Adipocyte (in vitro differentiated cells): Measurements from ENCODE around the gene TMC7.

Source experiments
- DNase-seq: peaks from one replicate; pipeline ENCODE4 v3.0.0-alpha.2; 2015; ENCODE audit warnings: low read depth
- H3K27me3 ChIP-seq: replicated peaks from 2 replicates; pipeline ENCODE4 v1.7.0; 2013; ENCODE audit warnings: mild to moderate bottlenecking, low read length, moderate library complexity; ENCODE audit not compliant: control insufficient read depth, insufficient read depth
- H3K36me3 ChIP-seq: 2 replicates; pipeline ENCODE4 v1.7.0; 2013; ENCODE audit warnings: low read length, mild to moderate bottlenecking, moderate library complexity; ENCODE audit not compliant: control insufficient read depth, insufficient read depth, severe bottlenecking
- H3K4me1 ChIP-seq: 2 replicates; pipeline ENCODE4 v1.7.0; 2013; ENCODE audit warnings: mild to moderate bottlenecking, low read length, moderate library complexity; ENCODE audit not compliant: control insufficient read depth, insufficient read depth
- H3K4me3 ChIP-seq: 2 replicates; pipeline ENCODE4 v1.7.0; 2013; ENCODE audit warnings: mild to moderate bottlenecking, low read length, moderate library complexity
- H3K9ac ChIP-seq: 2 replicates; pipeline ENCODE4 v1.7.0; 2013; ENCODE audit warnings: mild to moderate bottlenecking, low read length, moderate library complexity
- H3K9me3 ChIP-seq: 2 replicates; pipeline ENCODE4 v1.7.0; 2013; ENCODE audit warnings: mild to moderate bottlenecking, low read length, moderate library complexity; ENCODE audit not compliant: control insufficient read depth

Gene TMC7

GRCh38 chr16:18983565-18984434, at the start of gene TMC7:
Gene TMC7 (plus strand): TSS chr16:18983934. CDS start chr16:18984064, 130 bp downstream.
- H3K36me3 ChIP-seq = no peaks in the 10 kb centered on the region

DNA sequence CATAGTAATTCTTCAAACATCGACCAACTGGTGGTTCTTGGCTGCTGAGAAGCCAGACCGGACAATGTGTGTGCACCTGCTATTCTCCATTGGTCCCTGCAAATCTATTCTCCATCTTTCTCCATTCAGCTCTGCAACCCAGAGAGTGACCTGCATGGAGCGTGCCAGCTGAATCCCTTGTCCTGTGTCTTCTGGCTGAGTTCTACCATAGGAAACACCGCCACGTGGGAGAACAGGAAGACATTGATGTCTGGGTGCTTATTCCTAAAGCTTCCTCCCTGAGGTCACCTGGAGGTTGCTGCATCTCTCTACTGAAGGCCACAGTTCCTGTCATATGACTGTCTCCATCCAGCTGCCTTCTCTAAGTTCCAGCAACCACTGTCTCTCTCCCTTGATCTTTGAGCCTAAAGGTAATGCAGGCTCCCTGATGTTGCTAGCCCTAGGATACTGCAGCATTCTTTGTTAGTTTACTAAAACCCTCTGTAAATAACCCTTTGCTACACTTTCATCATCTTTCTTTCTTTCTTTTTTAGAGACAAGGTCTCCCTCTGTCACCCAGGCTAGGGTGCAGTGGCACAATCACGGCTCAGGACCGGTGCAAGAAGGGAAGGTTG, 46.9 kb upstream of the TMC7 start:
- Histone ChIP-seq H3K9me3 (no peaks in the 10 kb centered on the region), H3K27me3 (no peaks in the 10 kb centered on the region), H3K36me3 (no peaks in the 10 kb centered on the region), H3K9ac (no peak overlapping the region), H3K4me1 (peaks cover 18% of the 10 kb centered on the region), H3K4me3 (no peak overlapping the region)
- no peak for DNase-seq

More at GRCh38 chr16:18983565-18984434, at the start of gene TMC7:
- peaks cover 3% of the 10 kb centered on the region for H3K27me3 ChIP-seq
- H3K4me1 ChIP-seq = peaks cover 4% of the 10 kb centered on the region
- H3K9ac ChIP-seq = peak within 1 kb of the TSS; percentile 68
- peak; percentile 95 for DNase-seq
- H3K4me3 ChIP-seq = peak within 1 kb of the TSS; percentile 83
- no peaks in the 10 kb centered on the region for H3K9me3 ChIP-seq

DNA sequence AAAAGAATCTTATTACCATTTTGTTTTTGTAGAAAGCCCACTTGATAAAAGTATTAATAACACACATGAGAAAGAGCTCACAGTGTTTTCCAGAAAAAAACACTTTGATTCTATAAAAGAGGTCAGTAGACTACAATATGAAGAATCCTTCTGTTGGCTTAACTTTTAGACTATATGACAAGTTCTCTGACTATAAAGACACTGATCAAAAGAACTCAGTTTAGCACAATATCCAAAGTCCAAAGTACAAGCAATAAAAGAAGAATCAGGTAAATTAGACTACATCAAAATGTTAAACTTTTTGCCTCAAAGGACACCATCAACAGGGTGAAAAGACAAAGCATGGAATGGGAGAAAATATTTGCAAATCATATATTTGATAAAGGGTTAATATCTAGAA, 46.3 kb upstream of the TMC7 start:
- DNase-seq = no peak
- Histone ChIP-seq H3K27me3 (no peaks in the 10 kb centered on the region), H3K9ac (no peak overlapping the region), H3K4me1 (peaks cover 13% of the 10 kb centered on the region), H3K9me3 (no peaks in the 10 kb centered on the region), H3K36me3 (no peaks in the 10 kb centered on the region), H3K4me3 (no peak overlapping the region)

DNA sequence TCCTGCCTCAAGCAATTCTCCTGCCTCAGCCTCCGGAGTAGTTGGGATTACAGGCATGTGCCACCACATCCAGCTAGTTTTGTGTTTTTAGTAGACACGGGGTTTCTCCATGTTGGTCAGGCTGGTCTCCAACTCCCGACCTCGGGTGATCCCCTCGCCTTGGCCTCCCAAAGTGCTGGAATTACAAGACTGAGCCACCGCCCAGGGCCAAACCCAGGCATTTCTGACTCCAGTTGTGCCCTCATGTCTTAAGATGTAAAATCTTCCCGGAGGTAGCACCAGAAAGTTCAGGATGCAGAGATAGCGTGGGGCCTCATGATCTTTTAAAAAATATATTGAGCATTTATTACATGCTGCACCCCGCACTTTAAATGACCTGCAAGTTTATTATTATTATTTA, 44.7 kb upstream of the TMC7 start:
- no peak for DNase-seq
- H3K4me1 ChIP-seq = no peaks in the 10 kb centered on the region
- no peaks in the 10 kb centered on the region for H3K36me3 ChIP-seq
- no peak overlapping the region for H3K4me3 ChIP-seq
- H3K9ac ChIP-seq = no peak overlapping the region
- no peaks in the 10 kb centered on the region for H3K9me3 ChIP-seq
- H3K27me3 ChIP-seq = no peaks in the 10 kb centered on the region

DNA sequence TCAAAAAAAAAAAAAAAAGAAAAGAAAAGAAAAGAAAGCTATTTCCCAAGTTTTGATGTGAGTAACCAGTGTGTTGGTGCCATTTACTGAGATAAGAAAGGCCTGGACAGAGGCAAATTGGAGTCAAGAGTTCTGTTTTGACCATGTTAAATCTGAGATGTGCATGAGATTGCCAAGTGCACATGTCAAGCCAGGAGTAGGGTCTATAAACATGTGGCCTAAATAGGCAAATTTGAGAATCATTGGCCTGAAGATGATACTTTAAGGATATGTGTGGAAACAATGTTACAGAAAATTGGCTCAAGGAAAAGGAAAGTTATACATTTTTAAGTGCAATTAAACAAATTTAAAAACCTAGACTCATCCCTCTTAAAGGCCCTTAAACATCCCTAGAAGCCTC, 42.3 kb upstream of the TMC7 start:
- Histone ChIP-seq H3K36me3 (no peaks in the 10 kb centered on the region), H3K4me3 (no peak overlapping the region), H3K27me3 (no peaks in the 10 kb centered on the region), H3K9ac (no peak overlapping the region), H3K4me1 (no peaks in the 10 kb centered on the region), H3K9me3 (no peaks in the 10 kb centered on the region)
- no peak for DNase-seq

- H3K9ac ChIP-seq = no peak overlapping the region
- H3K9me3 ChIP-seq = no peaks in the 10 kb centered on the region
- H3K36me3 ChIP-seq = no peaks in the 10 kb centered on the region
- no peaks in the 10 kb centered on the region for H3K4me1 ChIP-seq
- H3K4me3 ChIP-seq = no peak overlapping the region
- no peaks in the 10 kb centered on the region for H3K27me3 ChIP-seq
- DNase-seq = peak; percentile 28
These were observed 41.7 kb upstream of the TMC7 start for GRCh38 chr16:18942061-18942460.

DNA sequence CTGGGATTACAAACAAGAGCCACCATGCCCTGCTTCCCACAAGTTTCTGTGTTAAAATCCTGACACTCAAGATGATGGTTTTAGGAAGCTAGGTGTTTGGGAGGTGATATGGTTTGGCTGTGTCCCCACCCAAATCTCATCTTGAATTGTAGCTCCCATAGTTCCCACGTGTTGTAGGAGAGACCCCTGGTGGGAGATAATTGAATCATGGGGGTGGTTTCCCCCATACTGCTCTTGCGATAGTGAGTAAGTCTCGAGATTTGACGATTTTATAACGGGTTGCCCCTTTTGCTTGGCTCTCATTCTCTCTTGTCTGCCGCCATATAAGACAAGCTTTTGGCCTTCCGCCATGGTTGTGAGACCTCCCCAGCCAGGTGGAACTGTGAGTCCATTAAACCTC, 40.3 kb upstream of the TMC7 start:
- DNase-seq = no peak
- Histone ChIP-seq H3K4me1 (no peaks in the 10 kb centered on the region), H3K4me3 (no peak overlapping the region), H3K9ac (no peak overlapping the region), H3K27me3 (no peaks in the 10 kb centered on the region), H3K36me3 (no peaks in the 10 kb centered on the region), H3K9me3 (no peaks in the 10 kb centered on the region)

- Histone ChIP-seq H3K4me3 (no peak overlapping the region), H3K36me3 (no peaks in the 10 kb centered on the region), H3K9ac (no peak overlapping the region), H3K27me3 (no peaks in the 10 kb centered on the region), H3K4me1 (no peaks in the 10 kb centered on the region), H3K9me3 (no peaks in the 10 kb centered on the region)
- DNase-seq = no peak
These were observed 38.5 kb upstream of the TMC7 start for GRCh38 chr16:18945233-18945632.

DNA sequence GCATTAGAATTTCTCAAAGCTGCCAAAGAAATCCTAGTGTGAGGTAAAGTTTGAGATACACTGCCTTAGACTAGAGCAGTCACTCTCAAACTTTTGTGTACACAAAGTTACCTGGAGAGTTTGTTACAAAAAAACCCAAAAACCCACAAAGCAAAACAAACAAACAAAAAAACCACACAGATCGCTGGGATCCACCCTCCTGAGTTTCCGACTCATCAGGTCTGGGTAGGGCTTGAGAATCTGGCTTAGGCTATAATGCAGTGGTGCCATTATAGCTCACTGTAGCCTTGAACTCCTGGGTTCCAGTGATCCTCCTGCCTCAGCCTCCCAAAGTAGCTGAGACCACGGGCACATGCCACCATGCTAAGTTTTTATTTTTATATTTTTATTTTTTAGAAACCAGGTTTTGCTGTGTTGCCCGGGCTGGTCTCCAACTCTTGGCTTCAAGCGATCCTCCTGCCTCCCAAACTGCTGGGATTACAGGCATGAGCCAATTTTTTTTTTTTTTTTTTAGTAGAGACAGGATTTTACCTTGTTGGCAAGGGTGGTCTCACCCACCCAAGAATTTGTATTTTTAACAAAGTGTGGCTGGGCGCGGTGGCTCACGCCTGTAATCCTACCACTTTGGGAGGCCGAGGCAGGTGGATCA, 35.2 kb upstream of the TMC7 start:
- Histone ChIP-seq H3K36me3 (no peaks in the 10 kb centered on the region), H3K4me3 (no peak overlapping the region), H3K9me3 (no peaks in the 10 kb centered on the region), H3K4me1 (no peaks in the 10 kb centered on the region), H3K9ac (no peak overlapping the region), H3K27me3 (no peaks in the 10 kb centered on the region)
- no peak for DNase-seq

DNA sequence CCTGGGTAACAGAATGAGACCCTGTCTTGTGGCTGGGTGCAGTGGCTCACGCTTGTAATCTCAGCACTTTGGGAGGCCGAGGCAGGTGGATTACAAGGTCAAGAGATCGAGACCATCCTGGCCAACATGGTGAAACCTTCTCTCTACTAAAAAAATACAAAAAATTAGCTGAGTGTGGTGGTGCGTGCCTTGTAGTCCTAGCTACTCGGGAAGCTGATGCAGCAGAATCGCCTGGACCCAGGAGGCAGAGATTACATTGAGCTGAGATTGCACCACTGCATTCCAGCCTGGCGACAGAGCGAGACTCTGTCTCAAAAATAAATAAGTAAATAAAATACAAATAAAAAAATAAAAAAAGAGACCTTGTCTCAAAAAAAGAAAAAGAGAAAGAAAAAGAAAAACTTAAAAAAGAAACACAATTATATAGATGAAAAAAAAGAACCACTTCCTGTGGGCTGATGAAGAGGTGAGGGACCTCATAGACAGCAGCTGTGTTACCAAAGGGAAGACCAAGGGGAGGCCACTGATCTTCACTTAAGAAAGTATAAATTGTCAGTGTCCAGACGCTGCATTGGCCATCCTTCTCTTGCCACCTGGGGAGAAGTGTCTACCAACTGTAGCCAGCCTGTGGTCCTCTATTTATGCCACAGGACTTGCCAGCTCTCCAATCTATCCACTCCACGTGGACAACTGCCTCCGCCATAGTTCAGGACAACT, 33.1 kb upstream of the TMC7 start:
- no peak overlapping the region for H3K9ac ChIP-seq
- H3K27me3 ChIP-seq = peaks cover 2% of the 10 kb centered on the region
- H3K36me3 ChIP-seq = no peaks in the 10 kb centered on the region
- DNase-seq = no peak
- no peaks in the 10 kb centered on the region for H3K4me1 ChIP-seq
- no peaks in the 10 kb centered on the region for H3K9me3 ChIP-seq
- no peak overlapping the region for H3K4me3 ChIP-seq

DNA sequence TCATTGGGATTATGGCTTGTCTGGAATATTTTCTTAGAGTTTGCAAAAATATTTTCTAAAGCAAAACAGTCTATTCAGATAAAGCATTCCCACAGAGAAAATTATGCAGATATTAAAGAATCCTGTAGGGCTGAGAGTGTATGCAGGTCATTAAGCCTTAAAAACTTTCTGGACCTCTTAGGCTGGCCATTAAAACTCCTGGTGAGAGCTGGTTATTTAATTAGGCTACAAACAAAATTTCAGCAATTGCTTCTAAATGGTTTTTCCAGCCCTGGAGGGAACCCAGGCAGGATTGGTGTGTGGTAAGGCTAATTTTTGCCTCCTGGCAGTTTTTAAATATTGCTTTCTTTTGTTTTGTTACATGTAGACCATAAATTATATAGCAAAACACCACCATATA, 30.2 kb upstream of the TMC7 start:
- H3K9me3 ChIP-seq = no peaks in the 10 kb centered on the region
- H3K4me3 ChIP-seq = no peak overlapping the region
- DNase-seq = no peak
- no peak overlapping the region for H3K9ac ChIP-seq
- no peaks in the 10 kb centered on the region for H3K4me1 ChIP-seq
- no peaks in the 10 kb centered on the region for H3K36me3 ChIP-seq
- H3K27me3 ChIP-seq = peaks cover 5% of the 10 kb centered on the region
